Left lung (tissue), 10 donors: Measurements from ENCODE around the gene TIE1. TPM values are rescaled to one million over a fixed set of nuclear protein-coding genes. Genes with fewer than 3 reads are reported as not detected.
A peak's percentile ranks its signal among the peaks of the same experiment; 100 is the strongest.

ENCODE experiments used
- ATAC-seq: fragments of 200-7000 bp; cut with Tn5 transposase; one replicate; pipeline ENCODE4 v1.9.1; 2020; ENCODE audit warnings: moderate library complexity
- DNase-seq, 4 donors: peaks; one replicate each; pipeline ENCODE4 v3.0.0-alpha.2; 2013 to 2020
- H3K27ac ChIP-seq, 2 donors: fragments of 200-600 bp; sonication (generic) in 1 of 2; one replicate each; pipeline versions ENCODE4 v1.5.0 to v1.8.0; 2020 to 2021
- H3K27me3 ChIP-seq, 2 donors: fragments of 200-600 bp; sonication (generic) in 1 of 2; one replicate each; pipeline versions ENCODE4 v1.5.0 to v1.8.0; 2020 to 2021
- H3K36me3 ChIP-seq, 2 donors: fragments of 200-600 bp; sonication (generic) in 1 of 2; one replicate each; pipeline versions ENCODE4 v1.5.0 to v1.8.0; 2020 to 2021
- H3K4me1 ChIP-seq, 2 donors: fragments of 200-600 bp; one replicate each; pipeline ENCODE4 v1.8.0; 2021
- H3K4me3 ChIP-seq, 2 donors: fragments of 200-600 bp; sonication (generic) in 1 of 2; one replicate each; pipeline versions ENCODE4 v1.5.0 to v1.8.0; 2020 to 2021; ENCODE audit warnings: mild to moderate bottlenecking in 1 of 2
- H3K9me3 ChIP-seq, 2 donors: fragments of 200-600 bp; sonication (generic) in 1 of 2; one replicate each; pipeline versions ENCODE4 v1.5.0 to v1.8.0; 2020 to 2021
- CTCF ChIP-seq, 2 donors: fragments of 200-600 bp; sonication (generic) in 1 of 2; IDR thresholded peaks; one replicate each; pipeline versions ENCODE4 v1.5.0 to v1.8.0; 2021; ENCODE audit warnings: antibody characterized with exemption in 2 of 2
- intact Hi-C, 2 donors: fragments of 100-400 bp; cut with DNase I; formaldehyde crosslinking; loops; one replicate each; pipeline versions ENCODE4 v1.11.2 to v1.14.2; 2022
- polyA plus RNA-seq, 6 donors: library from polyadenylated mRNA; unstranded; fragments of 120-200 nt; gene quantifications; one replicate each; pipeline ENCODE4 v1.2.1, GENCODE V29; 2013; ENCODE audit not compliant: insufficient read length in 6 of 6
- total RNA-seq, 2 donors: library from RNA; stranded (reverse); fragmentation: NEBNext Ultra II Directional; extraction: Animal tissue kit (Norgen Biotek cat#: 25700); gene quantifications; one replicate each; pipeline ENCODE4 v1.2.1, GENCODE V29; 2021
- donor health status: DM: no; HTN: yes; CAD: no.
- donor health status: DM: no; HTN: no; CAD: no.

TIE1 gene
- total and polyA plus RNA-seq, 8 donors, result 38.5 to 110 (median 92.0) TPM

- intact Hi-C loops, result no loop called here
- H3K36me3 ChIP-seq, result no peaks in the 10 kb centered on the region
- peaks cover 5 to 6% of the 10 kb centered on the region in 2 donors for H3K4me1 ChIP-seq
- ATAC-seq, result no peak
- no peak for TF ChIP-seq CTCF (IDR thresholded peaks at IDR 0.05)
- no peaks in the 10 kb centered on the region for H3K27me3 ChIP-seq
- DNase-seq, result no peak
- no peaks in the 10 kb centered on the region for H3K9me3 ChIP-seq
- H3K27ac ChIP-seq, result no peak overlapping the region
- H3K4me3 ChIP-seq, result no peak overlapping the region
Observed at GRCh38 chr1:43351421-43352350, 50.9 kb downstream of the TIE1 start.

DNA sequence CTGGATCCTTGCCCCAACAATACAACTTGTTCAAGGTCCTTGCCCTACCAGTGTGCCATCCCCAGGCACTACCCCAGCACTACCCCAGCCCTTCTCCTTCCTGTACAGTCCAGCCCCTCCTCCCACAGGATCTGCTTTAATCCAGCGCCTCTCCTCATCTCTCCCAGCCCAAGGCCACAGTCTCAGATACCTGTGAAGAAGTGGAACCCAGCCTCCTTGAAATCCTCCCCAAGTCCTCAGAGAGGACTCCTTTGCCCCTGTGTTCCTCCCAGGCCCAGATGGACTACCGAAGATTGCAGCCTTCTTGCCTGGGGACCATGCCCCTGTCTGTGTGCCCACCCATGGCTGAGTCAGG lies 51.5 kb downstream of the TIE1 start:
- peaks cover 5 to 7% of the 10 kb centered on the region in 2 donors for H3K4me1 ChIP-seq
- no peaks in the 10 kb centered on the region for H3K9me3 ChIP-seq
- no peak overlapping the region for H3K27ac ChIP-seq
- no peaks in the 10 kb centered on the region for H3K36me3 ChIP-seq
- no peak for TF ChIP-seq CTCF (IDR thresholded peaks at IDR 0.05)
- no peaks in the 10 kb centered on the region for H3K27me3 ChIP-seq
- ATAC-seq, result no peak
- DNase-seq, result no peak
- H3K4me3 ChIP-seq, result no peak overlapping the region
- intact Hi-C loops, result no loop called here

GRCh38 chr1:43352881-43353280 lies 52.1 kb downstream of the TIE1 start:
- ATAC-seq (no peak), DNase-seq (peak in 1 of 4 donors; percentile 37)
- no peaks in the 10 kb centered on the region for H3K9me3 ChIP-seq
- H3K27ac ChIP-seq, result no peak overlapping the region
- intact Hi-C loops, result no loop called here
- H3K4me3 ChIP-seq, result no peak overlapping the region
- H3K27me3 ChIP-seq, result no peaks in the 10 kb centered on the region
- H3K36me3 ChIP-seq, result no peaks in the 10 kb centered on the region
- no peak for TF ChIP-seq CTCF (IDR thresholded peaks at IDR 0.05)
- H3K4me1 ChIP-seq, result peaks cover 9 to 13% of the 10 kb centered on the region in 2 donors

GRCh38 chr1:43354471-43354870 lies 53.7 kb downstream of the TIE1 start:
- no peak for TF ChIP-seq CTCF (IDR thresholded peaks at IDR 0.05)
- intact Hi-C loops, result no loop called here

GRCh38 chr1:43354936-43355335 lies 54.2 kb downstream of the TIE1 start:
- DNase-seq (no peak), ATAC-seq (no peak)
- no peak overlapping the region for H3K4me3 ChIP-seq
- H3K27me3 ChIP-seq, result no peaks in the 10 kb centered on the region
- H3K4me1 ChIP-seq, result peaks cover 15 to 22% of the 10 kb centered on the region in 2 donors
- intact Hi-C loops, result no loop called here
- no peaks in the 10 kb centered on the region for H3K9me3 ChIP-seq
- H3K36me3 ChIP-seq, result no peaks in the 10 kb centered on the region
- no peak for TF ChIP-seq CTCF (IDR thresholded peaks at IDR 0.05)
- H3K27ac ChIP-seq, result no peak overlapping the region

More at GRCh38 chr1:43354471-43354870, 53.7 kb downstream of the TIE1 start:
- Histone ChIP-seq H3K4me3 (no peak overlapping the region), H3K36me3 (no peaks in the 10 kb centered on the region), H3K9me3 (no peaks in the 10 kb centered on the region), H3K4me1 (peaks cover 18% of the 10 kb centered on the region in 2 donors), H3K27me3 (no peaks in the 10 kb centered on the region), H3K27ac (no peak overlapping the region)
- DNase-seq (no peak), ATAC-seq (no peak)
